Adrenal gland (tissue), 12 donors: ENCODE data around the gene AURKB. TPM values are rescaled to one million over a fixed set of nuclear protein-coding genes. Genes with fewer than 3 reads are reported as not detected.

Experiments
- DNase-seq, 7 donors: peaks; one replicate each; pipeline ENCODE4 v3.0.0-alpha.2; 2019 to 2020
- H3K27ac ChIP-seq, 5 donors: fragments of 200-600 bp; sonication (generic) in 4 of 5; 1 replicate in 3 of 5; 2 replicates in 2 of 5; pipeline versions ENCODE4 v1.5.1 to v1.8.0; 2016 to 2020; ENCODE audit warnings: mild to moderate bottlenecking in 1 of 5
- H3K27me3 ChIP-seq: fragments of 200-600 bp; 2 replicates; pipeline ENCODE4 v1.8.0; 2021
- H3K36me3 ChIP-seq, 2 donors: fragments of 200-600 bp; replicated peaks in 1 of 2; 1 replicate in 1 of 2; 2 replicates in 1 of 2; pipeline versions ENCODE4 v1.5.1 to v1.8.0; 2018 to 2022
- H3K4me1 ChIP-seq, 2 donors: fragments of 200-600 bp; replicated peaks in 1 of 2; 1 replicate in 1 of 2; 2 replicates in 1 of 2; pipeline versions ENCODE4 v1.5.1 to v1.8.0; 2018 to 2021
- H3K4me3 ChIP-seq, 4 donors: fragments of 200-600 bp; sonication (generic) in 3 of 4; one replicate each; pipeline ENCODE4 v1.5.1; 2016 to 2018
- H3K9me3 ChIP-seq, 3 donors: fragments of 200-600 bp; sonication (generic) in 1 of 3; replicated peaks in 1 of 3; 1 replicate in 2 of 3; 2 replicates in 1 of 3; pipeline versions ENCODE4 v1.5.1 to v1.8.0; 2016 to 2021
- POLR2A ChIP-seq, 2 donors: fragments of 450-650 bp; IDR thresholded peaks; one replicate each; pipeline ENCODE4 v1.6.1; 2017; ENCODE audit warnings: antibody characterized with exemption in 2 of 2, mild to moderate bottlenecking in 2 of 2, moderate library complexity in 1 of 2
- WGBS, 4 donors: extraction: QIAGEN DNeasy Blood & Tissue Kit in 2 of 4; methylation state at CpG; one replicate each; pipeline versions ENCODE4 v1.1.5 to v1.1.7; 2013 to 2017; 5-methylcytosine and 5-hydroxymethylcytosine counted together
- intact Hi-C, 2 donors: fragments of 100-400 bp; cut with DNase I; formaldehyde crosslinking; loops; one replicate each; pipeline versions ENCODE4 v1.14.1 to v1.15.0; 2022 to 2023
- polyA plus RNA-seq, 3 donors: library from polyadenylated mRNA; stranded (reverse); fragments of 200-250 nt in 2 of 3; fragments of 350-450 nt in 1 of 3; fragmentation: Illumina TruSeq in 1 of 3; extraction: RNeasy Lipid Tissue Mini Kit (QIAGEN cat#74804) in 1 of 3; gene quantifications; one replicate each; pipeline ENCODE4 v1.2.3, GENCODE V29; 2013 to 2014
- total RNA-seq, 9 donors: library from RNA; depleted of rRNA in 4 of 9; stranded (reverse); fragments of >200 nt in 4 of 9; fragments of 120-200 nt in 1 of 9; fragmentation: NEBNext Ultra II Directional in 1 of 9; extraction: Animal tissue kit (Norgen Biotek cat#: 25700) in 1 of 9; gene quantifications; one replicate each; pipeline versions ENCODE4 v1.1.0 to v1.2.4, GENCODE V29; 2013 to 2023
- TF ChIP-seq, protein P1 (sequence below), 6 experiments: fragments of 450-650 bp in 4 of 6; fragments of 200-600 bp in 2 of 6; sonication (generic) in 1 of 6; IDR thresholded peaks; 1 replicate in 5 of 6; 2 replicates in 1 of 6; pipeline versions ENCODE4 v1.5.1 to v1.8.0; 2016 to 2021; ENCODE audit warnings: antibody characterized with exemption in 6 of 6, mild to moderate bottlenecking in 2 of 6, moderate library complexity in 1 of 6
- donor health status: healthy with polysubstance abuse.
- donor health status: Bipolar disorder and iron deficiency.
- donor health status: DM: yes; HTN: yes; CAD: no.
- donor health status: DM: no; HTN: no; CAD: no.
- donor health status: DM: no; HTN: no; CAD: no.
- donor health status: DM: yes; HTN: yes; CAD: no.

The AURKB gene
- total and polyA plus RNA-seq, 12 donors, result 1.6 to 14.3 (median 2.2) TPM

DNA sequence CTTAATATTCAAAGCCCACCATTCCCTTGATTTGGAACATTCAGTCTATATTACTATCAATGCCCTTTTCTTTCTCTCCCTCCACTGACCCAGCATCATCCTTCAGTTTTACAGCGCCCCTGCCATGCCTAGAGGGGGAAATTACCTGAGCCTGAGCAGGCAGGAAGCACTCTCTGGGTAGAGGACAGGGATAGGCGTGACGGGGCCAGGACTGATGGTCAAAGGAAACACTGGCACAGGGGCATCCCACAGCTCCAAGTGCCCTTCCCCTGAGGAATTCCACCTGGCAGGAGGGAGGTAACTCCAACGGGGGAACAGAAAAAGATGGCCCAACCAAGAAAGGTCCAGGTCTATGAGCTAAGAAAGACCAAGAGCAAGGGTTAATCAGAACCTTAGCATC is 27.5 kb upstream of the AURKB start:
- DNase-seq, result no peak
- H3K4me3 ChIP-seq, result no peak overlapping the region
- no peaks in the 10 kb centered on the region for H3K9me3 ChIP-seq
- H3K27ac ChIP-seq, result no peak overlapping the region
- peaks cover 0 to 63% of the 10 kb centered on the region in 2 donors for H3K36me3 ChIP-seq
- no peak for TF ChIP-seq POLR2A (IDR thresholded peaks at IDR 0.05)
- TF ChIP-seq, protein P1, sequence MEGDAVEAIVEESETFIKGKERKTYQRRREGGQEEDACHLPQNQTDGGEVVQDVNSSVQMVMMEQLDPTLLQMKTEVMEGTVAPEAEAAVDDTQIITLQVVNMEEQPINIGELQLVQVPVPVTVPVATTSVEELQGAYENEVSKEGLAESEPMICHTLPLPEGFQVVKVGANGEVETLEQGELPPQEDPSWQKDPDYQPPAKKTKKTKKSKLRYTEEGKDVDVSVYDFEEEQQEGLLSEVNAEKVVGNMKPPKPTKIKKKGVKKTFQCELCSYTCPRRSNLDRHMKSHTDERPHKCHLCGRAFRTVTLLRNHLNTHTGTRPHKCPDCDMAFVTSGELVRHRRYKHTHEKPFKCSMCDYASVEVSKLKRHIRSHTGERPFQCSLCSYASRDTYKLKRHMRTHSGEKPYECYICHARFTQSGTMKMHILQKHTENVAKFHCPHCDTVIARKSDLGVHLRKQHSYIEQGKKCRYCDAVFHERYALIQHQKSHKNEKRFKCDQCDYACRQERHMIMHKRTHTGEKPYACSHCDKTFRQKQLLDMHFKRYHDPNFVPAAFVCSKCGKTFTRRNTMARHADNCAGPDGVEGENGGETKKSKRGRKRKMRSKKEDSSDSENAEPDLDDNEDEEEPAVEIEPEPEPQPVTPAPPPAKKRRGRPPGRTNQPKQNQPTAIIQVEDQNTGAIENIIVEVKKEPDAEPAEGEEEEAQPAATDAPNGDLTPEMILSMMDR (IDR thresholded peaks at IDR 0.05), result no peak
- H3K27me3 ChIP-seq, result no peaks in the 10 kb centered on the region
- intact Hi-C loops, result no loop called here
- 83 to 94% (median 90%) methylated on average over 4 of the region's 4 CpGs for WGBS, 4 donors
- no peaks in the 10 kb centered on the region for H3K4me1 ChIP-seq

DNA sequence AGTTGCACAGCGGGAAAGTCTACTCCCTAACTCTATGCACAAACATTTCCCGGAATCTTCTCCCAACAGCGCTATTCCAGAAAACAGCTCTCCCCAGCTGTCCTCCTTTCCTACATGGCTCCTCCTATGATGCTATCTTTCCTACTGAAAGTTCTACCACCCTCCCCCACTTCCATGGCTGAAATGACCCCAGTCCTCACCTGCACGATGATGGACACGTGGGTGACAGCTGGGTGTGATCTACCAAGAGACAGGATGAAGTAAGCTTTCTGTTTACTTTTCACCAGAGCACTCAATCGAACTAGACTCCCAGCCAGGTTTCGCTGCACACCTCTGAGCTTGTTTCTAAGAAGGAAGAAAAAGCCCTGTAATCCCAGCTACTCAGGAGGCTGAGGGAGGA is 26.8 kb upstream of the AURKB start:
- Histone ChIP-seq H3K27me3 (no peaks in the 10 kb centered on the region), H3K4me3 (no peak overlapping the region), H3K27ac (no peak overlapping the region), H3K4me1 (no peaks in the 10 kb centered on the region), H3K9me3 (no peaks in the 10 kb centered on the region), H3K36me3 (peaks cover 0 to 70% of the 10 kb centered on the region in 2 donors)
- TF ChIP-seq, protein P1 (IDR thresholded peaks at IDR 0.05), result no peak
- TF ChIP-seq POLR2A (IDR thresholded peaks at IDR 0.05), result no peak
- no peak for DNase-seq
- WGBS, 4 donors, result 90 to 95% (median 93%) methylated on average over 7 of the region's 7 CpGs
- intact Hi-C loops, result no loop called here

DNA sequence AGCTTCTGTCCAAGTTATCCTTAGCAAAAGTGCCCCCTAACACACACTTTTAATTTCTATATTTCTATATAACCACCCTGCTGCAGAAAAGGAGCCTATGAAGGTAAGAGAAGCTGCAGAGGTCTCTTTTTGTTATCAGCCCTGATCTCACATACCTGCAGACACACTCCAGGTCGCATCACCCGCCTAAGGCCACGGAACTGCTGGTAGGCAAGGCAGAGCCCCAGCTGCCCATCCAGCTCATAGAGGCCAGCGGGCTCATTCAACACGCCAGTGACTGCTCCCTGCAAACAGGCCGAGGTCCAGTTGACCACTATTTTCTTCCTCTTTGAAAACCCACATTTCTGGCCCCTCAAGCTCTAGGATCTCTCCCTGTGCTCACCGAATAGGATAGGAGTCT is 25.3 kb upstream of the AURKB start:
- intact Hi-C loops, result no loop called here
- H3K4me3 ChIP-seq, result no peak overlapping the region

DNA sequence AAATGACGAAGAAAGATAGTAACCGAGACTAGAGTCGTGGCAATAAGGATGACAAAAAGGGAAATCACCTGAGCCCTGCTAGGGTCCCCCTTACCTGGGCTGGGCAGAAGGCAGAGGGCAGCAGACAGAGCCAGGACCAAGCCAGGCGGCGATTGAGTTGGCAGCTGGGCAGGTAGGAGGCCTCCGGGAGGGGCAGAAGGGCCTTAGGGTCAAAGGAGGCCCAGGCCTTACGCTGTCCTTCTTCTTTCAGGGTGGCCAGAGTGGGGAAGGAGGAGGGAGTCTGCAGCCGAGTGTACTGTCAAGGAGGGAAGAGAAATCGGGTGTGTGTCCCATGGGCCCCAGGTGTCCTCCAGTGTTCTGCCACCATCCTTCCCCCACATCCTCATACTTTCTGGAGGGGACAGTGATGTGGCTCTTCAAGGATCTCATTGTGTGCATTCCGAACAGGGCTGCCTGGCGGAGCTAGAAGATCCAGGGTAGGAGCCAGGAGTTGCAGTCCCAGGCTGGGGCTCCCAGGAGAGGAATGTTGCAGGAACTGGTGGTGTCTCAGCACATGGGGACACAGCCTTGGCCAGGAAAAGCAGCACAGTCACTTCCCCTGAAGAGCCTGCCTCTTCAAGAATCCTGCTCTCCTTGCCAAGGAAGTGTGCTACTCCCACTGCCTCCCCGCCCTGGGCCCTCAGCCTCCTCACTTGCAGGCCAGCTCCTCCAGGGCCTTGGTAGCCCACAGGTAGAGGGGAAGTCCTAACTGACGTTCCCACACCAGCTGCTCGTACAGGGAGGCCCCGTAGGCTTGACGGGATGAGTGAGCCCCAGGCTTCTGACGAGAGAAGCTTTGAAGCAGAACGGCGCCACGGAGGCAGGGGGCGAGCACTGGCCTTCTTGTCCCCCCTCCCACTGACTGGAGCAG is 24.2 kb upstream of the AURKB start:
- peaks cover 0 to 96% of the 10 kb centered on the region in 2 donors for H3K36me3 ChIP-seq
- no peak overlapping the region for H3K27ac ChIP-seq
- TF ChIP-seq POLR2A (IDR thresholded peaks at IDR 0.05), result no peak
- TF ChIP-seq, protein P1 (IDR thresholded peaks at IDR 0.05), result no peak

More for the DNA sequence above, 25.3 kb upstream of the AURKB start:
- peaks cover 0 to 85% of the 10 kb centered on the region in 2 donors for H3K36me3 ChIP-seq
- H3K27me3 ChIP-seq, result no peaks in the 10 kb centered on the region
- no peak for DNase-seq
- H3K9me3 ChIP-seq, result no peaks in the 10 kb centered on the region
- 91 to 97% (median 94%) methylated on average over 3 to 7 of the region's 7 CpGs for WGBS, 4 donors
- TF ChIP-seq, protein P1 (IDR thresholded peaks at IDR 0.05), result no peak
- no peak for TF ChIP-seq POLR2A (IDR thresholded peaks at IDR 0.05)
- no peaks in the 10 kb centered on the region for H3K4me1 ChIP-seq
- no peak overlapping the region for H3K27ac ChIP-seq

More for the DNA sequence above, 24.2 kb upstream of the AURKB start:
- WGBS, 4 donors, result 93 to 96% (median 94%) methylated on average over 20 to 21 of the region's 21 CpGs
- H3K27me3 ChIP-seq, result no peaks in the 10 kb centered on the region
- DNase-seq, result no peak
- no peak overlapping the region for H3K4me3 ChIP-seq
- H3K4me1 ChIP-seq, result no peaks in the 10 kb centered on the region
- intact Hi-C loops, result no loop called here
- no peaks in the 10 kb centered on the region for H3K9me3 ChIP-seq
